ENCODE measurements around the gene RRAGB. TPM values are rescaled to one million over a fixed set of nuclear protein-coding genes. Genes with fewer than 3 reads are reported as not detected.

Gene RRAGB
- total RNA-seq, 1 experiment from 2014 or later, result 10.8 TPM

GRCh38 chrX:55787727-55788126 lies 70.2 kb downstream of the RRAGB start:
- H3K4me1 Mint-ChIP-seq (ENCODE audit: low read depth, unreplicated experiment), result peaks cover 3% of the 10 kb centered on the region
- ChIA-PET CTCF (no interaction called here), POLR2A (no interaction called here)
- no peak overlapping the region for H3K27ac Mint-ChIP-seq (ENCODE audit: unreplicated experiment)
- intact Hi-C loops (cut with micrococcal nuclease; ENCODE audit: unreplicated experiment), result no loop called here
- DNase-seq, result no peak
- no peak for TF ChIP-seq CTCF (IDR thresholded peaks at IDR 0.05; ENCODE audit: insufficient read depth in 1 of 2, low read depth in 1 of 2, low read length in 1 of 2, severe bottlenecking in 1 of 2, unreplicated experiment in 1 of 2)
- no peak overlapping the region for H3K4me3 Mint-ChIP-seq (ENCODE audit: unreplicated experiment)
- Histone ChIP-seq H3K36me3 (ENCODE audit: control insufficient read depth, insufficient read depth, low read length) (no peaks in the 10 kb centered on the region), H3K9me3 (no peaks in the 10 kb centered on the region), H3K27me3 (replicated peaks; ENCODE audit: control insufficient read depth, insufficient read depth, low read length) (no peaks in the 10 kb centered on the region), H3K4me3 (ENCODE audit: low read depth, low read length) (no peak overlapping the region), H3K4me1 (no peaks in the 10 kb centered on the region)
- H3K9me3 Mint-ChIP-seq (ENCODE audit: unreplicated experiment), result no peaks in the 10 kb centered on the region
- no TSS peak for BruUV-seq (replicated peaks)
- no peaks in the 10 kb centered on the region for H3K27me3 Mint-ChIP-seq (ENCODE audit: insufficient read depth, unreplicated experiment)
- H3K36me3 Mint-ChIP-seq (ENCODE audit: insufficient read depth, unreplicated experiment), result no peaks in the 10 kb centered on the region

GRCh38 chrX:55794405-55794804 lies 76.9 kb downstream of the RRAGB start:
- ChIA-PET POLR2A (no interaction called here), CTCF (no interaction called here)
- H3K4me1 ChIP-seq, result no peaks in the 10 kb centered on the region
- Mint-ChIP-seq H3K4me3 (ENCODE audit: unreplicated experiment) (no peak overlapping the region), H3K36me3 (ENCODE audit: insufficient read depth, unreplicated experiment) (no peaks in the 10 kb centered on the region), H3K9me3 (ENCODE audit: unreplicated experiment) (no peaks in the 10 kb centered on the region), H3K27ac (ENCODE audit: unreplicated experiment) (no peak overlapping the region), H3K27me3 (ENCODE audit: insufficient read depth, unreplicated experiment) (no peaks in the 10 kb centered on the region), H3K4me1 (ENCODE audit: low read depth, unreplicated experiment) (peaks cover 5% of the 10 kb centered on the region)
- DNase-seq, result no peak
- no peaks in the 10 kb centered on the region for H3K9me3 ChIP-seq
- no TSS peak for BruUV-seq (replicated peaks)
- H3K27me3 ChIP-seq (replicated peaks; ENCODE audit: control insufficient read depth, insufficient read depth, low read length), result no peaks in the 10 kb centered on the region
- no peaks in the 10 kb centered on the region for H3K36me3 ChIP-seq (ENCODE audit: control insufficient read depth, insufficient read depth, low read length)
- no peak for TF ChIP-seq CTCF (IDR thresholded peaks at IDR 0.05; ENCODE audit: insufficient read depth in 1 of 2, low read depth in 1 of 2, low read length in 1 of 2, severe bottlenecking in 1 of 2, unreplicated experiment in 1 of 2)
- no peak overlapping the region for H3K4me3 ChIP-seq (ENCODE audit: low read depth, low read length)
- intact Hi-C loops (cut with micrococcal nuclease; ENCODE audit: unreplicated experiment), result no loop called here

- no TSS peak for BruUV-seq (replicated peaks)
- ChIA-PET CTCF (no interaction called here), POLR2A (no interaction called here)
- Mint-ChIP-seq H3K27me3 (ENCODE audit: insufficient read depth, unreplicated experiment) (no peaks in the 10 kb centered on the region), H3K36me3 (ENCODE audit: insufficient read depth, unreplicated experiment) (no peaks in the 10 kb centered on the region), H3K4me3 (ENCODE audit: unreplicated experiment) (no peak overlapping the region), H3K9me3 (ENCODE audit: unreplicated experiment) (no peaks in the 10 kb centered on the region), H3K27ac (ENCODE audit: unreplicated experiment) (no peak overlapping the region), H3K4me1 (ENCODE audit: low read depth, unreplicated experiment) (peaks cover 5% of the 10 kb centered on the region)
- no peak overlapping the region for H3K4me3 ChIP-seq (ENCODE audit: low read depth, low read length)
- H3K36me3 ChIP-seq (ENCODE audit: control insufficient read depth, insufficient read depth, low read length), result no peaks in the 10 kb centered on the region
- intact Hi-C loops (cut with micrococcal nuclease; ENCODE audit: unreplicated experiment), result no loop called here
- TF ChIP-seq CTCF (IDR thresholded peaks at IDR 0.05; ENCODE audit: insufficient read depth in 1 of 2, low read depth in 1 of 2, low read length in 1 of 2, severe bottlenecking in 1 of 2, unreplicated experiment in 1 of 2), result no peak
- no peaks in the 10 kb centered on the region for H3K4me1 ChIP-seq
- DNase-seq, result no peak
- H3K9me3 ChIP-seq, result no peaks in the 10 kb centered on the region
- no peaks in the 10 kb centered on the region for H3K27me3 ChIP-seq (replicated peaks; ENCODE audit: control insufficient read depth, insufficient read depth, low read length)
These were observed 78.9 kb downstream of the RRAGB start for GRCh38 chrX:55796496-55796895.
